Adrenal gland (tissue), 5 donors: ENCODE results near the gene STING1.

Experiments
- POLR2A ChIP-seq, 2 donors: fragments of 450-650 bp; IDR thresholded peaks; one replicate each; pipeline ENCODE4 v1.6.1; 2017; ENCODE audit warnings: antibody characterized with exemption in 2 of 2, mild to moderate bottlenecking in 2 of 2, moderate library complexity in 1 of 2
- TF ChIP-seq, protein P1 (sequence below), 6 experiments: fragments of 450-650 bp in 4 of 6; fragments of 200-600 bp in 2 of 6; sonication (generic) in 1 of 6; IDR thresholded peaks; 1 replicate in 5 of 6; 2 replicates in 1 of 6; pipeline versions ENCODE4 v1.5.1 to v1.8.0; 2016 to 2021; ENCODE audit warnings: antibody characterized with exemption in 6 of 6, mild to moderate bottlenecking in 2 of 6, moderate library complexity in 1 of 6
- donor health status: DM: no; HTN: no; CAD: no.

- TF ChIP-seq, protein P1, sequence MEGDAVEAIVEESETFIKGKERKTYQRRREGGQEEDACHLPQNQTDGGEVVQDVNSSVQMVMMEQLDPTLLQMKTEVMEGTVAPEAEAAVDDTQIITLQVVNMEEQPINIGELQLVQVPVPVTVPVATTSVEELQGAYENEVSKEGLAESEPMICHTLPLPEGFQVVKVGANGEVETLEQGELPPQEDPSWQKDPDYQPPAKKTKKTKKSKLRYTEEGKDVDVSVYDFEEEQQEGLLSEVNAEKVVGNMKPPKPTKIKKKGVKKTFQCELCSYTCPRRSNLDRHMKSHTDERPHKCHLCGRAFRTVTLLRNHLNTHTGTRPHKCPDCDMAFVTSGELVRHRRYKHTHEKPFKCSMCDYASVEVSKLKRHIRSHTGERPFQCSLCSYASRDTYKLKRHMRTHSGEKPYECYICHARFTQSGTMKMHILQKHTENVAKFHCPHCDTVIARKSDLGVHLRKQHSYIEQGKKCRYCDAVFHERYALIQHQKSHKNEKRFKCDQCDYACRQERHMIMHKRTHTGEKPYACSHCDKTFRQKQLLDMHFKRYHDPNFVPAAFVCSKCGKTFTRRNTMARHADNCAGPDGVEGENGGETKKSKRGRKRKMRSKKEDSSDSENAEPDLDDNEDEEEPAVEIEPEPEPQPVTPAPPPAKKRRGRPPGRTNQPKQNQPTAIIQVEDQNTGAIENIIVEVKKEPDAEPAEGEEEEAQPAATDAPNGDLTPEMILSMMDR (IDR thresholded peaks at IDR 0.05) = no peak
- no peak for TF ChIP-seq POLR2A (IDR thresholded peaks at IDR 0.05)
Measured at GRCh38 chr5:139494832-139495231, 12.3 kb upstream of the STING1 start.
